Measurements from ENCODE around the gene OR4C13.
"Not testable (repeated sequence)": the region's sequence is repeated elsewhere in the genome, so short reads cannot be mapped to it uniquely, and the experiment has no call there.

Gene OR4C13

GRCh38 chr11:49952091-49952490, at the start of gene OR4C13:
Gene OR4C13 (plus strand): TSS chr11:49952391. CDS start chr11:49952423, 32 bp downstream.
- no peak for DNase-seq (ENCODE audit: low read depth in 2 of 2)

- not testable (repeated sequence) for DNase-seq (ENCODE audit: low read depth in 2 of 2)
These were observed 40.7 kb upstream of the OR4C13 start for GRCh38 chr11:49911516-49911915.

GRCh38 chr11:49948701-49949100, 3.5 kb upstream of the OR4C13 start:
- not testable (repeated sequence) for DNase-seq (ENCODE audit: low read depth in 2 of 2)

DNA sequence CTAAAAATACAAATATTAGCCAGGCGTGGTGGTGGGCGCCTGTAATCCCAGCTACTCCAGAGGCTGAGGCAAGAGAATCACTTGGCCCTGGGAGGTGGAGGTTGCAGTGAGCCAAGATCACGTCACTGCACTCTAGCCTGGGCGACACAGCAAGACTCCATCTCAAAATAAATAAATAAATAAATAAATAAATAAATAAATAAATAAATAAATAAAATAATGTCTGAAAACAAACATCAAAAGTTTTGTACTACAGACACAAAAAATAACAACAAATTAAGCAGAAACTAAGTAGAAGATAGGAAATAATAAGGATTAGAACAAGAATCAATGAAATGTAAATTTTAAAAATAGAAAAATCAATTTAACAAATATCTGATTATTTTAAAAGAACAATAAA, 21.2 kb downstream of the OR4C13 start:
- DNase-seq (ENCODE audit: low read depth in 2 of 2): not testable (repeated sequence)

GRCh38 chr11:49982435-49982834, 30.2 kb downstream of the OR4C13 start, which contains the start of gene OR4C12:
Gene OR4C12 (minus strand): TSS chr11:49982535. CDS start chr11:49982501, 34 bp downstream.
- not testable (repeated sequence) for DNase-seq (ENCODE audit: low read depth in 2 of 2)

GRCh38 chr11:49995565-49995964, 43.4 kb downstream of the OR4C13 start:
- DNase-seq (ENCODE audit: low read depth in 2 of 2): no peak
